Measurements from ENCODE around the gene ABR. TPM values are rescaled to one million over a fixed set of nuclear protein-coding genes. Genes with fewer than 3 reads are reported as not detected.
A peak's percentile ranks its signal among the peaks of the same experiment; 100 is the strongest.

ABR gene
- total RNA-seq, 4 donors from 2014 or later, result 286 to 1,099 (median 522) TPM

GRCh38 chr17:1208966-1209365 lies 29.2 kb upstream of the ABR start:
- Histone ChIP-seq H3K9me3 (no peaks in the 10 kb centered on the region), H3K4me1 (peaks cover 2 to 54% (median 26%) of the 10 kb centered on the region in 4 donors), H3K27me3 (no peaks in the 10 kb centered on the region), H3K27ac (peak overlapping the region; percentile 59 to 77 (median 72)), H3K4me3 (no peak overlapping the region), H3K36me3 (no peaks in the 10 kb centered on the region)
- no peak for DNase-seq
- TF ChIP-seq CTCF (IDR thresholded peaks at IDR 0.05) (no peak), POLR2A (IDR thresholded peaks at IDR 0.05) (no peak), EP300 (IDR thresholded peaks at IDR 0.05; ENCODE audit: low read depth) (no peak), POLR2AphosphoS5 (IDR thresholded peaks at IDR 0.05) (no peak)
- in situ Hi-C loops (cut with MboI; ENCODE audit: low pct_ligation_motif_present in 1 of 4, low pct_unique_long_range_greater_than_20kb in 1 of 4, low sequenced_read_pairs in 3 of 4) (no loop called here), intact Hi-C loops (cut with DNase I; ENCODE audit: low total_unique reads) (no loop called here)
- 27 to 52% methylated on average over 4 to 6 of the region's 6 CpGs for WGBS, 2 donors (ENCODE audit: low coverage in 1 of 2)

GRCh38 chr17:1206026-1206777 lies 26.4 kb upstream of the ABR start:
- intact Hi-C loops (cut with DNase I; ENCODE audit: low total_unique reads), result no loop called here
- H3K27ac ChIP-seq, result no peak overlapping the region
- no peak for DNase-seq
- no peaks in the 10 kb centered on the region for H3K9me3 ChIP-seq
- whole genome bisulfite sequencing, 2 donors (ENCODE audit: low coverage in 1 of 2), result 82 to 100% methylated on average over 3 to 12 of the region's 12 CpGs
- no peak overlapping the region for H3K4me3 ChIP-seq
- peaks cover 2 to 43% (median 17%) of the 10 kb centered on the region in 4 donors for H3K4me1 ChIP-seq
- TF ChIP-seq EP300 (IDR thresholded peaks at IDR 0.05; ENCODE audit: low read depth) (no peak), POLR2AphosphoS5 (IDR thresholded peaks at IDR 0.05) (no peak), CTCF (IDR thresholded peaks at IDR 0.05) (no peak), POLR2A (IDR thresholded peaks at IDR 0.05) (no peak)
- in situ Hi-C loops (cut with MboI; ENCODE audit: low pct_ligation_motif_present in 1 of 4, low pct_unique_long_range_greater_than_20kb in 1 of 4, low sequenced_read_pairs in 3 of 4), result no loop called here
- H3K27me3 ChIP-seq, result no peaks in the 10 kb centered on the region
- H3K36me3 ChIP-seq, result no peaks in the 10 kb centered on the region

GRCh38 chr17:1203967-1204291 lies 24.1 kb upstream of the ABR start:
- Histone ChIP-seq H3K27ac (peak overlapping the region; percentile 61 to 78 (median 74)), H3K27me3 (no peaks in the 10 kb centered on the region), H3K9me3 (no peaks in the 10 kb centered on the region), H3K4me3 (peak overlapping the region in 3 of 4 donors; percentile 32 to 53 (median 50)), H3K36me3 (no peaks in the 10 kb centered on the region), H3K4me1 (peaks cover 7 to 39% (median 13%) of the 10 kb centered on the region in 4 donors)
- TF ChIP-seq POLR2AphosphoS5 (IDR thresholded peaks at IDR 0.05) (no peak), CTCF (IDR thresholded peaks at IDR 0.05) (no peak), EP300 (IDR thresholded peaks at IDR 0.05; ENCODE audit: low read depth) (no peak), POLR2A (IDR thresholded peaks at IDR 0.05) (no peak)
- 81% methylated on average over 19 of the region's 19 CpGs; no CpG with 5 or more reads in 1 of the 2 donors for WGBS, 2 donors (ENCODE audit: low coverage in 1 of 2)
- intact Hi-C loops (cut with DNase I; ENCODE audit: low total_unique reads), result no loop called here
- no peak for DNase-seq
- in situ Hi-C loops (cut with MboI; ENCODE audit: low pct_ligation_motif_present in 1 of 4, low pct_unique_long_range_greater_than_20kb in 1 of 4, low sequenced_read_pairs in 3 of 4), result no loop called here

- peak overlapping the region; percentile 32 to 53 (median 47) for H3K4me3 ChIP-seq
- intact Hi-C loops (cut with DNase I; ENCODE audit: low total_unique reads) (no loop called here), in situ Hi-C loops (cut with MboI; ENCODE audit: low pct_ligation_motif_present in 1 of 4, low pct_unique_long_range_greater_than_20kb in 1 of 4, low sequenced_read_pairs in 3 of 4) (no loop called here)
- H3K9me3 ChIP-seq, result no peaks in the 10 kb centered on the region
- 41% methylated on average over 51 of the region's 91 CpGs; no CpG with 5 or more reads in 1 of the 2 donors for WGBS, 2 donors (ENCODE audit: low coverage in 1 of 2)
- peaks cover 5 to 39% (median 15%) of the 10 kb centered on the region in 4 donors for H3K4me1 ChIP-seq
- TF ChIP-seq CTCF (IDR thresholded peaks at IDR 0.05) (peak in 1 of 5 experiments; percentile 26), EP300 (IDR thresholded peaks at IDR 0.05; ENCODE audit: low read depth) (no peak)
- peak overlapping the region; percentile 61 to 78 (median 74) for H3K27ac ChIP-seq
- peak; percentile 61 for DNase-seq
- H3K36me3 ChIP-seq, result no peaks in the 10 kb centered on the region
- H3K27me3 ChIP-seq, result no peaks in the 10 kb centered on the region
These were observed 23.6 kb upstream of the ABR start for GRCh38 chr17:1203111-1203966.

All from transverse colon (tissue), 4 donors.